Testis (tissue), 2 donors: ENCODE results near the gene SPOCD1.

Experiments
- POLR2A ChIP-seq: fragments of 450-650 bp; IDR thresholded peaks from one replicate; pipeline ENCODE4 v1.6.1; 2017; ENCODE audit warnings: antibody characterized with exemption, mild to moderate bottlenecking, moderate library complexity
- TF ChIP-seq, protein P1 (sequence below), 3 experiments: fragments of 450-650 bp in 2 of 3; fragments of 200-600 bp in 1 of 3; sonication (generic) in 1 of 3; IDR thresholded peaks; one replicate each; pipeline ENCODE4 v1.5.1; 2016 to 2019; ENCODE audit warnings: antibody characterized with exemption in 3 of 3, mild to moderate bottlenecking in 2 of 3, moderate library complexity in 1 of 3

DNA sequence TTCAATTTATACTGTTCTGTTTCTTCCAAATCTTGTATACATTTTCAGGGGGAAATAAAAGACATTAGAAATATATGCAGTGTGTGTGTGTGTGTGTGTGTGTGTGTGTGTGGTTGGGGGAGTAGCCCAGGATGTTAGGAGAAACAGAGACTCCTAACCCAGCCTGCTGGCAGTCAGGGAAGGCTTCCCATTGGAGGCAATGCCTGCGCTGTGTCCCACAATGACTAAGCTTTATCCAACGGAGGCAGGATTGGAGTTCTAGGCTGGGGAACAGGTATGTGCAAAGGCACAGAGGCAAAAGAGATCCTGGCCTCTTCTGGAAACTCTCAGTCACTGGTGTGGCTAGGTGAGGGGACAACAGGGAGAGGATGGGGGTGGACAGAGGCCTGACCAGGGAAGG lies 35.2 kb downstream of the SPOCD1 start:
- no peak for TF ChIP-seq POLR2A
- TF ChIP-seq, protein P1, sequence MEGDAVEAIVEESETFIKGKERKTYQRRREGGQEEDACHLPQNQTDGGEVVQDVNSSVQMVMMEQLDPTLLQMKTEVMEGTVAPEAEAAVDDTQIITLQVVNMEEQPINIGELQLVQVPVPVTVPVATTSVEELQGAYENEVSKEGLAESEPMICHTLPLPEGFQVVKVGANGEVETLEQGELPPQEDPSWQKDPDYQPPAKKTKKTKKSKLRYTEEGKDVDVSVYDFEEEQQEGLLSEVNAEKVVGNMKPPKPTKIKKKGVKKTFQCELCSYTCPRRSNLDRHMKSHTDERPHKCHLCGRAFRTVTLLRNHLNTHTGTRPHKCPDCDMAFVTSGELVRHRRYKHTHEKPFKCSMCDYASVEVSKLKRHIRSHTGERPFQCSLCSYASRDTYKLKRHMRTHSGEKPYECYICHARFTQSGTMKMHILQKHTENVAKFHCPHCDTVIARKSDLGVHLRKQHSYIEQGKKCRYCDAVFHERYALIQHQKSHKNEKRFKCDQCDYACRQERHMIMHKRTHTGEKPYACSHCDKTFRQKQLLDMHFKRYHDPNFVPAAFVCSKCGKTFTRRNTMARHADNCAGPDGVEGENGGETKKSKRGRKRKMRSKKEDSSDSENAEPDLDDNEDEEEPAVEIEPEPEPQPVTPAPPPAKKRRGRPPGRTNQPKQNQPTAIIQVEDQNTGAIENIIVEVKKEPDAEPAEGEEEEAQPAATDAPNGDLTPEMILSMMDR (IDR thresholded peaks at IDR 0.05), result no peak
